Measurements from ENCODE around the gene CTNNA3. TPM values are rescaled to one million over a fixed set of nuclear protein-coding genes. Genes with fewer than 3 reads are reported as not detected.

Gene CTNNA3
- total RNA-seq, 1 experiment from 2014 or later = 0.32 TPM

GRCh38 chr10:66538371-66538770, 1157.6 kb downstream of the CTNNA3 start:
- RAD21 ChIA-PET (ENCODE audit: low non-redundant PET in 1 of 2, low total read pairs in 2 of 2, uncharacterized antibody in 2 of 2, unreplicated experiment in 2 of 2) = no interaction called here
- DNase-seq (ENCODE audit: low read depth, low spot score) = no peak
- TF ChIP-seq ATF3 (IDR thresholded peaks at IDR 0.05) (no peak), FOSL1 (IDR thresholded peaks at IDR 0.05; ENCODE audit: low read depth) (no peak), SP1 (IDR thresholded peaks at IDR 0.05; ENCODE audit: low read depth) (no peak), POLR2A (IDR thresholded peaks at IDR 0.05; ENCODE audit: borderline replicate concordance, extremely low read depth, insufficient read depth, insufficient read length) (no peak), EZH2 (IDR thresholded peaks at IDR 0.05) (no peak), REST (IDR thresholded peaks at IDR 0.05; ENCODE audit: low read depth) (no peak), CEBPB (IDR thresholded peaks at IDR 0.05; ENCODE audit: low read depth) (no peak), MAX (IDR thresholded peaks at IDR 0.05) (no peak), POLR2AphosphoS5 (IDR thresholded peaks at IDR 0.05; ENCODE audit: low read depth, low read length) (no peak), ZBTB33 (IDR thresholded peaks at IDR 0.05; ENCODE audit: extremely low read depth, insufficient replicate concordance, low read length) (no peak), ELF1 (IDR thresholded peaks at IDR 0.05; ENCODE audit: borderline replicate concordance, low read depth) (no peak), EGR1 (IDR thresholded peaks at IDR 0.05; ENCODE audit: low read depth) (no peak), CBX3 (IDR thresholded peaks at IDR 0.05; ENCODE audit: low read depth) (no peak), EZH2phosphoT487 (IDR thresholded peaks at IDR 0.05; ENCODE audit: borderline replicate concordance) (no peak), YY1 (IDR thresholded peaks at IDR 0.05; ENCODE audit: extremely low read depth, insufficient replicate concordance, low read depth, low read length) (no peak), RAD21 (IDR thresholded peaks at IDR 0.05; ENCODE audit: low read depth) (no peak), TCF7L2 (IDR thresholded peaks at IDR 0.05; ENCODE audit: borderline replicate concordance, extremely low read depth, insufficient read depth, insufficient read length) (no peak), SRF (IDR thresholded peaks at IDR 0.05; ENCODE audit: low read depth) (no peak), ZFX (IDR thresholded peaks at IDR 0.05) (no peak)
- TF ChIP-seq, protein P1, sequence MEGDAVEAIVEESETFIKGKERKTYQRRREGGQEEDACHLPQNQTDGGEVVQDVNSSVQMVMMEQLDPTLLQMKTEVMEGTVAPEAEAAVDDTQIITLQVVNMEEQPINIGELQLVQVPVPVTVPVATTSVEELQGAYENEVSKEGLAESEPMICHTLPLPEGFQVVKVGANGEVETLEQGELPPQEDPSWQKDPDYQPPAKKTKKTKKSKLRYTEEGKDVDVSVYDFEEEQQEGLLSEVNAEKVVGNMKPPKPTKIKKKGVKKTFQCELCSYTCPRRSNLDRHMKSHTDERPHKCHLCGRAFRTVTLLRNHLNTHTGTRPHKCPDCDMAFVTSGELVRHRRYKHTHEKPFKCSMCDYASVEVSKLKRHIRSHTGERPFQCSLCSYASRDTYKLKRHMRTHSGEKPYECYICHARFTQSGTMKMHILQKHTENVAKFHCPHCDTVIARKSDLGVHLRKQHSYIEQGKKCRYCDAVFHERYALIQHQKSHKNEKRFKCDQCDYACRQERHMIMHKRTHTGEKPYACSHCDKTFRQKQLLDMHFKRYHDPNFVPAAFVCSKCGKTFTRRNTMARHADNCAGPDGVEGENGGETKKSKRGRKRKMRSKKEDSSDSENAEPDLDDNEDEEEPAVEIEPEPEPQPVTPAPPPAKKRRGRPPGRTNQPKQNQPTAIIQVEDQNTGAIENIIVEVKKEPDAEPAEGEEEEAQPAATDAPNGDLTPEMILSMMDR (IDR thresholded peaks at IDR 0.05 in 2 of 3, conservative IDR thresholded peaks at IDR 0.05 in 1 of 3; ENCODE audit: borderline replicate concordance in 1 of 3, insufficient read depth in 1 of 3, low read depth in 2 of 3, low read length in 2 of 3) = no peak
- Histone ChIP-seq H3K4me1 (ENCODE audit: control insufficient read depth in 1 of 2, insufficient read depth in 2 of 2, low read length in 2 of 2) (no peaks in the 10 kb centered on the region), H4K20me1 (ENCODE audit: insufficient read depth) (no peaks in the 10 kb centered on the region), H3K9me3 (ENCODE audit: control insufficient read depth in 1 of 2, insufficient read depth in 1 of 2, low read depth in 1 of 2, low read length in 2 of 2) (no peaks in the 10 kb centered on the region), H3K4me3 (replicated peaks in 1 of 2; ENCODE audit: low read depth in 1 of 2, low read length in 2 of 2) (no peak overlapping the region), H3K9ac (ENCODE audit: low read length) (no peak overlapping the region), H3K27ac (ENCODE audit: low read depth, low read length) (no peak overlapping the region), H3K9me2 (ENCODE audit: insufficient read depth) (no peaks in the 10 kb centered on the region), H3K4me2 (ENCODE audit: low read length) (no peak overlapping the region), H3K79me2 (ENCODE audit: insufficient read depth, low read length) (no peaks in the 10 kb centered on the region), H3K36me3 (ENCODE audit: control insufficient read depth in 1 of 2, insufficient read depth in 2 of 2, low read length in 2 of 2) (no peaks in the 10 kb centered on the region), H2AFZ (ENCODE audit: low read depth, low read length, poor library complexity, severe bottlenecking) (no peak overlapping the region), H3K27me3 (ENCODE audit: insufficient read depth, low read length) (no peaks in the 10 kb centered on the region)
- CTCF ChIA-PET = no interaction called here
- no peak for ATAC-seq
- intact Hi-C loops (cut with micrococcal nuclease) = no loop called here
- POLR2A ChIA-PET = no interaction called here
- no TSS peak for BruUV-seq (replicated peaks)
